GM19455 (cell line): Measurements from ENCODE around the gene AUP1.

ENCODE experiments used
- ATAC-seq: cut with Tn5 transposase; IDR thresholded peaks from one replicate; pipeline ENCODE4 v1.9.1; 2021; ENCODE audit not compliant: unreplicated experiment

The AUP1 gene

DNA sequence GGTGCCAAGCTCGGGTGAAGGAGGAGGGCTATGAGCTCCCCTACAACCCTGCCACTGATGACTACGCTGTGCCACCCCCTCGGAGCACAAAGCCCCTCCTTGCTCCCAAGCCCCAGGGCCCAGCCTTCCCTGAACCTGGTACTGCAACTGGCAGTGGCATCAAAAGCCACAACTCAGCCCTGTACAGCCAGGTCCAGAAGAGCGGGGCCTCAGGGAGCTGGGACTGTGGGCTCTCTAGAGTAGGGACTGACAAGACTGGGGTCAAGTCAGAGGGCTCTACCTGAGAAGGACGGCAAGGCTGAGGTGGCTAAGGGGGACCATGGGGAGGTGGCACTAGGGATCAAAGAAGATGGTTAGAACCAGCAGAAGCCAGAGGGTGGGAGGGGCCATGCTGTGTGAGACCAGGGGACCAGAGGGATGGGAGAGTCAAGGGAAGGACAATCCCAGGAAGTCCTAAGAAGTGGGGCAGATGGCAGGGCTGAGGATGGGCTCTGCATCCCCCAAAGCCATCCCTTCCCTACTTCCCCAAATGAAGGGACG lies 27.4 kb upstream of the AUP1 start:
- ATAC-seq, result no peak

GRCh38 chr2:74556159-74556558 lies 26.7 kb upstream of the AUP1 start:
- ATAC-seq, result no peak

DNA sequence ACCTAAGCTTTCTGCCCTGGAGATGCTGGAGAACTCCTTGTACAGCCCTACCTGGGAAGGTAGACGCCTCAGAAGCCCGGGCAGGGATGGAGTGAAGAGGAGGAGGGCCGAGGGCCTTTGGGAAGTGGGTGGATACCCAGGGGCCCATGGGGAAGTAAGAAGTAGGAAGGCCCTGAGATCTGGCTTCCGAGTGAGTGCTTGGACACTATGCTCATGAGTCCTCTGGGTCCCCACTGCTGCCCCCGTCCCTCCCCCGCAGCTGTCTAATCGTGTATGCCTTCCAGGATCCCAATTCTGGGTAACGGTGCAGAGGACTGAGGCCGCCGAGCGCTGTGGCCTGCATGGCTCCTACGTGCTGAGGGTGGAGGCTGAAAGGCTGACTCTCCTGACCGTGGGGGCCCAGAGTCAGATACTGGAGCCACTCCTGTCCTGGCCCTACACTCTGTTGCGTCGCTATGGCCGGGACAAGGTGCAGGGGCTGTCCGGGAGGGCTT lies 26.2 kb upstream of the AUP1 start:
- no peak for ATAC-seq

DNA sequence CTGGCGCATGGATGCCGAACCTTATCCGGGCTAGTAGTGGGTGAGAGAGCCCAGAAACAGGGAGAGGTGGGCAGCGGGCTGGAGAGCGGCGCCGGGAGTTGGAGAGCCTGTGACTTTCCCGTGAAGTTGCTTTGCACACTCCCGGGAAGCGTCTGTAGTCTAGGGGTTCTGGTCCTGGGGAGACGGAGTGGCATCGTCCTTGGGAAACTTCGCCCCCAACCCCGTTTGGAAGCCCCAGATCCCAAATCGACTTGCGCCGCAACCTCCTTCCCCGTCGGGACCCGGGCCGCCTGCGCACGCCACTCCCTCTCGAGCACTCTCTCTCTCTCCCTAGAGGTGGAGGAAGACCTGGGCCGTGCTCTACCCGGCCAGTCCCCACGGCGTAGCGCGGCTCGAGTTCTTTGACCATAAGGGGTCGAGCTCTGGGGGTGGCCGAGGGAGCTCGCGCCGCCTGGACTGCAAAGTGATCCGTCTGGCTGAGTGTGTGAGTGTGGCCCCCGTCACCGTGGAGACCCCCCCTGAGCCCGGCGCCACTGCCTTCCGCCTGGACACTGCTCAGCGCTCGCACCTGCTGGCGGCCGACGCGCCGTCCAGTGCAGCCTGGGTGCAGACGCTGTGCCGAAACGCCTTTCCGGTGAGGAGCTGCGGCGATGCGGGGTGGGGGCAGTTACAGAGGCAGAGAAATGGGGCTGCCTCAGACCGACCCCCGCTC lies 25.5 kb upstream of the AUP1 start:
- peak; percentile 52 for ATAC-seq

DNA sequence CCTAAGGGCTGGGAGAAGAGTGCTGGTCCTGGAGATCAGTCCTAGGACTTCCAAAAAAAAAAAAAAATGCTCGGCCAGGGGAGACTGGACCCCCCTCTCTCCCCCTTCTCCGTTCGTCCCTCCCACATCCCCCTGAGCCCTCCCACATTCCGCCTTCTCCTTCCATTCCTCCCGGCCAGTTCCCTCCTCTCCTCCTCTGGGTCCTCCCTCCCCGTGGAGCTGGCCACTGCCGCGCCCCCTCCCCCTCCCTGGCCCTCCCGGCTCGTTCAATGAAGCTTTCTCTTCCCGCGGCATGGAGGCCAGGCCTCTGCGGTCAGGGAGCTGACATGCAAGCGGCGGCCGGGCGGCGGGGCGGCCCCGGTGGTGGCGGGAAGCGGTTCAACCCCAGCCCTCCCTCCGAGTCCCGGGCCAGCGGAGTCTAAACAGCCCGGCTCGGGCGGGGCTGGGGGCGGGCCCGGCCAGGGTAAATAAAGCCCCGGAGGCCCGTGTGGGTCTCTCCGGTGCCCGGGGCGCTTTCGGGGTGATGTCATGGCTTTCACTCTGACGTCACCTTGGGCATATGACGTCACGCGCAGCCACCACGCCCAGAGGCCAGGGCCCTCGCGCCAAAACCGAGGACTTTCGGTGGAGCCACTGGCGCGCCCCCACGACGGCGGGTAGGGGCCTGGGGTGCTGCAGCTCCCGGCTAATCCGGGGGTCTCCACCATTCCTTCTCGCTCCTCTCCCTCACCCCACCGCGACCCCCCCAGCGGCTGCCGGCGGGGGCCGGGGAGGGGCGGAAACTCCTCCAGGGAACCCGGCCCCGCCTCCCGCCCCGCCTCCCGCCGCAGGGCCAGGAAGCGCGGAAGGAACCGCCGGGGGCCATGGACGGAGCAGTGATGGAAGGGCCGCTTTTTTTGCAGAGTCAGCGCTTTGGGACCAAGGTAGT lies 24.6 kb upstream of the AUP1 start, which contains the start of the genes DOK1 and LOXL3:
Gene DOK1, plus strand, starts transcription at position 829 of the 928 bp plus-strand sequence. Its CDS starts 35 bp downstream, at position 864.
Gene LOXL3, minus strand, starts transcription at position 51 of the 928 bp plus-strand sequence. CDS start 1,308 bp downstream, outside the sequence.
- ATAC-seq, result peak; percentile 46

DNA sequence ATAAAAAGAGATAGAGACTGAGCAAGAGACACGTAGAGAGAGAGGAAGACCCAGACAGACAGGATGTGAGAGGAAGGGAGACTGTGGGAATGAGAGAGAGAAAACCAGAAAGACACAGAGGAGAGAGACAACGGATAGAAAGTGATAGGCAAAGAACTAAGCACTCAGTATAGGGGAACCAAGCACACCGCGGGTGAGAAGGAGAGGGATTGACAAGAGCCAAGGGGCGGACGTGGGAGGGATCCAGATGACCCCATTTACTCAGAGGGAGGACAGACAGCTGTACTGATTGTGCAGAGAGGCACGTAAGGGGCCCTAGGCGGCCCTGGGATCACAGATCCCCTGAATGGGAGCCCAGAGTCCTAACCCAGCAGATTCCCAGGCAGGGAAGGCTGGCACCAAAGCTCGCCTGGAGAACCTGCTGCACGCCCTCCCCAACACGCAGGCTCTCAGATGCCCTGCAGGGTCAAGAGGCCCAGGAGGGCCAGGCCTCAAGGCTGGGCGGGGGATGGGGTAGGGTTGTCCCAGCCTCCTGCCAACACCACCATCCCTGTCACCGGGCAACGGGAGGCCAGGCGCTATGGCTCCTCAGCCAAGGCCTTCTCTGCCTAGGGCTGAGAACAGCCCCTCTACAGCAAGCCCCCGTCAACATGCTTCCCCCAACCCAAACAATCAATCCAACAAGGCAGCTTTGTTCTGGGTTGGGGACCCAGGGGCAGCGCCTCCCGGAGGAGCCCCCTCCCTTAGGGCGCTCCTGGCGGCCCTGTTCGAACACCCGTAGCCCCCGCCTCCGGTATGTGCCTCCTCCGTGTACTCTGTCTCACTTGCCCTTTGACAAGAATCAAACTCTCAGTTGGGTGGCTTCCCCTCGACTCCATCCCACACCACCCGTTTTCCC lies 23.7 kb upstream of the AUP1 start:
- no peak for ATAC-seq

GRCh38 chr2:74551942-74552913 lies 22.7 kb upstream of the AUP1 start:
- no peak for ATAC-seq

DNA sequence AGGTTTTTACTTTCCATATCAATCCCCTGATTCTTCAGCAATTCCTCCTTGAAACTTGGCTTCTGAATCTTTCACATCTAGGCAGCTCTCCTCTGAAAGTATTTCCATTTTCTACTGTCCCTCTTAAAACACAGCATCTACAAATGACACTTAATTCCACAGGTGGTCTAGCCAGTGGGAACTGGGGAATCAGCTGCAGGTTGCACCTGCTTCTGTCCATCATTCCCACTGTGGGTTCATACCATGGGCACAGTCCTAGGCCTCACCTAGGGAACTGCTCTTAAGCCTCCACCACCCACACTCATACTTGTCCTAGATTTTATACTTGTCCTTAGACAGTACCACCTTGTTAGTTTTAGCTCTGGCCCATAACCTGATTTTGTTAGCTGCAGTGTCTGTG lies 22.0 kb upstream of the AUP1 start:
- no peak for ATAC-seq

DNA sequence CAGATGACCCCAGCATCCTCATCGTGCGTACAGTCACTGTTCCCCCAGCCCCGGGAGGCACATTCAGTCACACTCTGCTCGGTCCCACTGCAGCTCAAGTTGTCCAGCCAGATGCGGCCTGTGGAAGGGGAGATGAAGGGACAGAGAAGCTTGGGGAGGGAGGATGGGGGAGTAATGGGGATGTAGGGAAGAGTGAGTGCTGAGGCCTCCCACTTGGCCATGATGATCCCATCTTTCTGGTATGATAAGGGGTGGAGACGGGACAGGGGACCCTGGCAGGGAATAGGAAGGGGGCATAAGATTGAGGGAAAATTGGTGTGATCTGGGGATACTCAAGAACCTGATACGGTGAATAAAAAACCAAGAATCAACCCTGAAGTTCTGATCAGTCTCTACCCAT lies 20.7 kb upstream of the AUP1 start:
- no peak for ATAC-seq

DNA sequence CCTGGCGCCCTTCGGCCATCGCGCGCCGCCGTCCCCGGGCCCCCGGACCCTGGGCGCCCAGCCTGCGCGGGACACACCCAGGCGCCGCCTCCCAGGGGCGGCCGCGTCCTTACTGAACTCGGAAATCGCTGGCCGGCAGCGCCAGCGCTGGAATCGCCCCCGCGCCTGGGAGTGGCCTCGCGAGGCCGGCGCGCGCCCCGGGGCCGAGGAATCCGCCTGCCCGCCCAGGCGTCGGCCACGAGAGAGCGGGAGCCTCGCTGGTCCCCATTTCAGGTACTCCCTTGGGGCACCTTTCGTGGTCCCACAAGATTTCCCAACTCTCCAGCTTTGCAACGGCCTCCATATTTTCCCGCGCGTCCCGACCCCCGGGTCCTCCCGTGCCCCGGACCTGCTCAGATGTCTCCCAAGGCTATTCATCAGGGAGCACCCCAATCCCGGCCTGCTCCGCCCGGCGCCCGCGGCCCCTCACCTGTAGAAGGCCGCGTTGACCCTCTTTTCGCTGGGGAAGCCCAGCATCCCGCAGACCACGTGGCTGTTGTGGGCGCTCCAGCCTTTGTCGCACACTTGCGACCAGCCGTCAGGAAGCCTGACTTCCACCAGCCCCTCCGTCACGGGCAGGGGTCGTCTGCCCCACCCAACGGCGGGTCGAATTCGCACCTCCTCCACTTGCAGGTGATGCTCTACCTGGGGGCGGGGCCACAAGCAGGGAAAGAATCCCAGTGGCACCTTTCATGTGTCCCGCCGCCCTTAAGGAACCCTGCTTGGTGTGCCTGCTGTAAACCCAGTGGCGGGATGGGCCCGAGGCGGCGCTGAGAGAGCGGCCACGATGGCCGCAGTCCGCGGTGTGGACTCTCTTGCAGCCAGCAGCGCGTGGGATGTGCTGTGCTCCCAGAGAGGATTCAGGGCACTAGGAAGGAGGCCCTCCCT lies 19.7 kb upstream of the AUP1 start:
- ATAC-seq, result no peak

- ATAC-seq, result no peak
These were observed 18.9 kb upstream of the AUP1 start for GRCh38 chr2:74548285-74548899.

DNA sequence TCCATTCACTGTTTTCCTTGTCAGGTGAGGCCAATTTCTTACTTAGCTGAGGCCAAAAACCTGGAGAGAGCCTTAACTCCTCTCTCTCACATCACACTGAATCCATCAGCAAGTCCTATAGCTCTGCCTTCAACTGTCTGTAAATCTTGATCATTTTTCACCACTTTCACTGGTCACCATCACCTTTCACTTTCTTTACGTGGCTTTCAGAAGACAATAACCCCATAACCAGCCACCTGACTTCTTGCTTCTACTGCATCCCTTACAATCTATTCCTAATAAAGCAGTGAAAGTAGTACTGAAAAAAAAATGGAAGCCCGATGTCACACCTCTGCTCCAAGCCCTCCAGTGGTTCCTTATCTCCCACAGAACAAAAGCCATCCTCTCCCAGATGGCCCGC lies 16.5 kb upstream of the AUP1 start:
- no peak for ATAC-seq

DNA sequence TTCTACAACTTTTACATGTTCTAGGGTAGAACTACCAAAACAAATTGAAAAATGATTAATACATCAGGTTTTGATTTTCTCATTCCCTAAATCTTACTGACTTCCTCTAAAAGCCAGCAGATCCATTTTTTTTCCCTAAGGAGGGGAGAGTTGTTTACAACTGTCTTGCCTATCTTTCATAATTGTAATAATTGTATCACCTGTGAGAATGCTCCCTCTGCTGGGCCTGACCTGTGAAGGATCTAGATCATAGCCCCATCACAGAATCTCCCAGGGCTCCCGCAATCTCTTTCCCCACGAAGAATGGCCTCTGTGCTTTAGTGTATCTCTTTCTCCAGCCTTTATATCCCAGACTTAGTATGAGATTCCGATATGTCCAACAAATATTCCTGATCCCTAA lies 15.1 kb upstream of the AUP1 start:
- no peak for ATAC-seq

DNA sequence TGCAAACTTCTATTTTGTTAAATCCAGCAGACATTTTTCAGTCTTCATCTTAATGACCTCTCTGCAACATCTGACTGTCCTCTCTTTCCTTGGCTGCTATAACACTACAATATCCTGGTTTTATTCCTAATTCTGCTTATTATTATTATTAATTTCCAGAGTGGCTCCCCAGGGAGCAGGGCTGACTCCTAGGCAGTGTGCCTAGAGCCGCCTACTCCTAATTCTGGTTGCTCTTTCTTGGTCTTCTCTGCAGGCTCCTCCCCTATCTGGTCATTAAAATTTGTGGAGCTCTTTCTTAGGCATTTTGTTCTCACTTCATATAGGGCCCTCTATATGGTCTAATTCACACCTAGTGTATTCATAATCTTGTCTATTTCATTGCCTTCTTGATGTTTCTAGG lies 13.5 kb upstream of the AUP1 start:
- ATAC-seq, result no peak

GRCh38 chr2:74540291-74540690 lies 10.8 kb upstream of the AUP1 start:
- no peak for ATAC-seq

GRCh38 chr2:74538881-74539339 lies 9.4 kb upstream of the AUP1 start:
- no peak for ATAC-seq

DNA sequence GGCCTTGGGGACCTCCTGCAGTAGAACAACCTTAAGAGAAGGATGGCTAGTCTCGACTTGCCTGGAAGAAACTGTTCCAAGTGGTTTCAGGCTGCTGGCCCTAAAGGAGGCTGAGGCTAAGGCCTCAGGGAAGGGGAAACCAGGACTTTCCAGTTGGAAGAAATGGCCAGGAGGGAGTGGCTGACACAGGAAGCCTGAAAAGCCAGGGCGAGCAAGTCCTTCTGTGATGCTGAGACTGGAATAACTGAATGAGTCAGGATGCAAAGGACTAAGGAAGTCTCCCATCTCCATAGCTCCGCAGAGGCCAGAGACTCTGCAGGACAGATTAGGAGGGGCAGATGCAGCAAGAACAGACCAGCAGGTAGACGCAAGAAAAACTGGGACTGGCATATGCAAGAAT lies 7.6 kb upstream of the AUP1 start:
- no peak for ATAC-seq
